HAP-1 (cell line): ENCODE data around the gene NSA2.
"Not testable (repeated sequence)": the region's sequence is repeated elsewhere in the genome, so short reads cannot be mapped to it uniquely, and the experiment has no call there.

Experiments
- DNase-seq, 2 experiments: peaks; one replicate each; pipeline ENCODE4 v3.0.0-alpha.2; 2016 to 2020; ENCODE audit warnings: low spot score in 2 of 2
- H3K27me3 ChIP-seq: fragments of 250-450 bp; sonication (Bioruptor Pico); 2 replicates; pipeline ENCODE4 v1.5.1; 2020; ENCODE audit warnings: low read depth, mild to moderate bottlenecking, moderate library complexity
- H3K36me3 ChIP-seq: fragments of 250-450 bp; sonication (Bioruptor Pico); replicated peaks from 2 replicates; pipeline ENCODE4 v1.5.1; 2020; ENCODE audit warnings: mild to moderate bottlenecking
- H3K4me1 ChIP-seq: fragments of 250-450 bp; sonication (Bioruptor Pico); 2 replicates; pipeline ENCODE4 v1.5.1; 2020; ENCODE audit warnings: mild to moderate bottlenecking
- H3K4me3 ChIP-seq: fragments of 250-450 bp; sonication (Bioruptor Pico); 2 replicates; pipeline ENCODE4 v1.5.1; 2020; ENCODE audit warnings: mild to moderate bottlenecking, moderate library complexity
- H3K9me3 ChIP-seq: fragments of 250-450 bp; sonication (Bioruptor Pico); 2 replicates; pipeline ENCODE4 v1.5.1; 2020; ENCODE audit warnings: mild to moderate bottlenecking, moderate library complexity
- in situ Hi-C: fragments of 300-500 bp; cut with MboI; formaldehyde crosslinking; loops from 3 replicates; pipeline ENCODE4 v1.14.3; 2020; ENCODE audit warnings: low sequenced_read_pairs, inconsistent platforms, mixed read lengths

Gene NSA2

DNA sequence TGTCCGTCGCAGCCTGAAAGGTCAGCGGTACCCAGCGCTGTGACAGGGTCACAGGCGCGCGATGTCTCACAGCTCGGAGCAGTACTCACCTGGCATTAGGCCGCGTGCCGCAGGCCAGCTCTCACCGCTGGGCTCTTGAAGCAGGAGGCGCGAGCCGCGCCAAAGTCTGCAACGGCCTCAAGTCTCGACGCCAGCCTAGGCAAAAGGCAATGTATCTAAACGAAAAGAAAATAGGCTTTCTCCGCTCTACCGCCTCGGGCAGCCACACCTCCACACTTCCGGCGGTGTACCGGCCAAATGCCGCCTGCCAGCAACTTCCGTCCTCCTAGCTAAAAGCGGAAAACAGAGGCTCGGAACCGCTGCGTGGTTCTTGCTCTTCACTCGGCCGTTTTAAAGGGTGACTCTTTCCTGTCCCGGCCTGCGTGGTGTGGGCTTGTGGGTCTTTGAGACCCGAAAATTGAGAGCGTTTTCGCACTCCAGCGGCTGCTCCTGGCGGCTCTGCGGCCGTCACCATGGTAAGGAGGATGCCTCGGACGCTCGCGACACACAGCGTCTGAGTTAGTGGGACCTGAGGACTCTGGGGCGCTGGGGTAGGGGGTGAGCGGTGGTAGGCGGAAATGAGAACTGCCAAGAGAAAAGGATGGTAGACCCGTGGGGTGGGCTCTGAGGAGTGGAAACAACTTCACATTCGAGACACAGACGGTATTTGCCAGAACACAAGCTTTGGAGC lies at the start of gene NSA2, which contains the start of gene GFM2:
Gene NSA2 (plus strand): TSS at position 401 of the 730 bp plus-strand sequence. CDS start 112 bp downstream, at position 513.
Gene GFM2 (minus strand): TSS at position 269 of the 730 bp plus-strand sequence. CDS start 3,375 bp downstream, outside the sequence.
- Histone ChIP-seq H3K4me3 (peak within 1 kb of the TSS; percentile 85), H3K36me3 (peaks cover 44% of the 10 kb centered on the region), H3K27me3 (no peaks in the 10 kb centered on the region), H3K9me3 (no peaks in the 10 kb centered on the region), H3K4me1 (peaks cover 17% of the 10 kb centered on the region)
- in situ Hi-C loops: loop anchor here (10.0 kb wide), 1 partner anchor 148 kb away; no protein-coding TSS in a partner anchor
- DNase-seq: peak; percentile 74 to 93

GRCh38 chr5:74717596-74717995 lies 49.5 kb upstream of the NSA2 start:
- H3K36me3 ChIP-seq: peaks cover 48% of the 10 kb centered on the region
- in situ Hi-C loops: no loop called here

DNA sequence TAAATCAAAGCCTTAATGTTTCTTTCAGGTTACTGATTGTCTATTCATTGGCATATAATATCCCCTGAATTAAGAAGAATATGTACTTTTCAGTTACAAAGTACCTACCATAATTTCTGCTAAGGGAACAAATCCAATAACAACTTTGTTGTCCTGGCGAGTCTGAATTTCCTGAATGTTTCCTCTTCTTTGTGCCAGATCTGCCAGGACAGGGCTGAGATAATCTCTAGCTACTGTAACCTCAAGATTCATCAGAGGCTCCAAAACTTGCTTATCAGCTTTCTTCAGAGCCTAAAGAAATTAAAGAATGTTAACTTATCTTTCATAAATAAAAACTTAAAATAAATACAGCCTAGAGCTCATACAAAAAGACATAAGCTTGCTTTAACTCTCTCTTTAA lies 44.8 kb upstream of the NSA2 start:
- Histone ChIP-seq H3K9me3 (no peaks in the 10 kb centered on the region), H3K27me3 (no peaks in the 10 kb centered on the region), H3K4me3 (no peak overlapping the region), H3K36me3 (peaks cover 40% of the 10 kb centered on the region), H3K4me1 (no peaks in the 10 kb centered on the region)
- in situ Hi-C loops: no loop called here
- no peak for DNase-seq

More at GRCh38 chr5:74717596-74717995, 49.5 kb upstream of the NSA2 start:
- no peak for DNase-seq
- no peaks in the 10 kb centered on the region for H3K27me3 ChIP-seq
- no peaks in the 10 kb centered on the region for H3K4me1 ChIP-seq
- no peak overlapping the region for H3K4me3 ChIP-seq
- H3K9me3 ChIP-seq: no peaks in the 10 kb centered on the region

GRCh38 chr5:74725331-74725730 lies 41.7 kb upstream of the NSA2 start:
- in situ Hi-C loops: no loop called here
- Histone ChIP-seq H3K4me3 (no peak overlapping the region), H3K4me1 (no peaks in the 10 kb centered on the region), H3K36me3 (peaks cover 35% of the 10 kb centered on the region), H3K9me3 (no peaks in the 10 kb centered on the region), H3K27me3 (no peaks in the 10 kb centered on the region)
- no peak for DNase-seq

GRCh38 chr5:74736759-74737158 lies 30.3 kb upstream of the NSA2 start:
- peaks cover 29% of the 10 kb centered on the region for H3K36me3 ChIP-seq
- DNase-seq: no peak
- peaks cover 7% of the 10 kb centered on the region for H3K4me1 ChIP-seq
- H3K9me3 ChIP-seq: no peaks in the 10 kb centered on the region
- H3K4me3 ChIP-seq: no peak overlapping the region
- no peaks in the 10 kb centered on the region for H3K27me3 ChIP-seq
- in situ Hi-C loops: no loop called here

GRCh38 chr5:74738406-74738805 lies 28.6 kb upstream of the NSA2 start:
- H3K4me1 ChIP-seq: peaks cover 7% of the 10 kb centered on the region
- H3K9me3 ChIP-seq: no peaks in the 10 kb centered on the region
- no peaks in the 10 kb centered on the region for H3K27me3 ChIP-seq
- in situ Hi-C loops: no loop called here
- peaks cover 21% of the 10 kb centered on the region for H3K36me3 ChIP-seq
- peak in 1 of 2 experiments; percentile 48 for DNase-seq
- no peak overlapping the region for H3K4me3 ChIP-seq

- H3K4me1 ChIP-seq, H3K27me3 ChIP-seq, H3K4me3 ChIP-seq, H3K9me3 ChIP-seq, DNase-seq, in situ Hi-C loops: not testable (repeated sequence)
- peaks cover 36% of the 10 kb centered on the region for H3K36me3 ChIP-seq
Measured at GRCh38 chr5:74748742-74749141, 18.3 kb upstream of the NSA2 start.

DNA sequence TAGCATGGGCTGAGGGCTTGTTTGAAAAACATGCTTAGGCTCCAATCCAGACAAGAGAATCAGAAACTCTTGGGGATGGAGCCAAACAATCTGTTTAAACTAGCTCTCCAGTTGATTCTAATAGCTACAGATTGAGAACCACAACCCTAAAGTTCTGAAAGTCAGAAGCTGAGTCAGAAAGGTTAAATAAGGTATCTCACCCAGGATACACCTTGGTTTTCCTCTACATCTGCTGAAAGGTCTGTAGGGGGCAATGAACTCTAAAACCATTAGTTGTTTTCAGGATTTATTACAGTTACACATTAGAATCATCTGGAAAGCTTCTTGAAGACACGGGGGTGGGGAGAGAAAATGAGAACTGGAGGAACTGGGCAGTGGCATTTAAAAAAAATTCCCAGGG lies 5.8 kb upstream of the NSA2 start:
- Histone ChIP-seq H3K4me3 (no peak overlapping the region), H3K4me1 (peaks cover 13% of the 10 kb centered on the region), H3K27me3 (no peaks in the 10 kb centered on the region), H3K9me3 (no peaks in the 10 kb centered on the region), H3K36me3 (peaks cover 64% of the 10 kb centered on the region)
- no peak for DNase-seq
- in situ Hi-C loops: loop anchor here (10.0 kb wide), 1 partner anchor 154 kb away; no protein-coding TSS in a partner anchor

GRCh38 chr5:74762599-74762998 lies 4.5 kb upstream of the NSA2 start:
- in situ Hi-C loops: loop anchor here (10.0 kb wide), 1 partner anchor 152 kb away; no protein-coding TSS in a partner anchor
- no peak for DNase-seq
- Histone ChIP-seq H3K27me3 (no peaks in the 10 kb centered on the region), H3K9me3 (no peaks in the 10 kb centered on the region), H3K36me3 (peaks cover 53% of the 10 kb centered on the region), H3K4me3 (no peak overlapping the region), H3K4me1 (peaks cover 13% of the 10 kb centered on the region)

- no peak overlapping the region for H3K4me3 ChIP-seq
- no peak for DNase-seq
- in situ Hi-C loops: loop anchor here (10.0 kb wide), 1 partner anchor 151 kb away; no protein-coding TSS in a partner anchor
- H3K9me3 ChIP-seq: no peaks in the 10 kb centered on the region
- H3K36me3 ChIP-seq: peaks cover 48% of the 10 kb centered on the region
- H3K27me3 ChIP-seq: no peaks in the 10 kb centered on the region
- H3K4me1 ChIP-seq: peaks cover 17% of the 10 kb centered on the region
Measured at GRCh38 chr5:74763504-74763903, 3.5 kb upstream of the NSA2 start.

- H3K9me3 ChIP-seq: no peaks in the 10 kb centered on the region
- peaks cover 17% of the 10 kb centered on the region for H3K4me1 ChIP-seq
- peaks cover 49% of the 10 kb centered on the region for H3K36me3 ChIP-seq
- DNase-seq: peak; percentile 49 to 64
- in situ Hi-C loops: loop anchor here (10.0 kb wide), 1 partner anchor 150 kb away; no protein-coding TSS in a partner anchor
- H3K27me3 ChIP-seq: no peaks in the 10 kb centered on the region
- H3K4me3 ChIP-seq: no peak overlapping the region
Measured at GRCh38 chr5:74765201-74765600, 1.8 kb upstream of the NSA2 start.

DNA sequence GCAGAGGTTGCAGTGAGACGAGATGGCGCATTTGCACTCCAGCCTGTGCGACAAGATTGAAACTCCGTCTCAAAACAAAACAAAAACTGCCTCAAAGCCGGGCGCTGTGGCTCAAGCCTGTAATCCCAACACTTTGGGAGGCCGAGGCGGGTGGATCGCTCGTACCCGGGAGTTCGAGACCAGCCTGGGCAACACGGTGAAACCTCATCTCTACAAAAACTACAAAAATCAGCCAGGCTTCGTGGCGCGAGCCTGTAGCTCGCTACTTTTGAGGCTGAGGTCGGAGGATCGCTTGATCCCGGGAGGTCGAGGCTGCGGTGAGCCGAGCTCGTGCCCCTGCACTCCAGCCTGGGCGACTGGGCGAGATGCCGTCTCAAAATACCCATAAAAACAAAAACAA lies 1.1 kb upstream of the NSA2 start:
- Histone ChIP-seq H3K9me3 (no peaks in the 10 kb centered on the region), H3K4me1 (peaks cover 17% of the 10 kb centered on the region), H3K36me3 (peaks cover 49% of the 10 kb centered on the region), H3K4me3 (peak overlapping the region; percentile 85), H3K27me3 (no peaks in the 10 kb centered on the region)
- DNase-seq: no peak
- in situ Hi-C loops: loop anchor here (10.0 kb wide), 1 partner anchor 149 kb away; no protein-coding TSS in a partner anchor

DNA sequence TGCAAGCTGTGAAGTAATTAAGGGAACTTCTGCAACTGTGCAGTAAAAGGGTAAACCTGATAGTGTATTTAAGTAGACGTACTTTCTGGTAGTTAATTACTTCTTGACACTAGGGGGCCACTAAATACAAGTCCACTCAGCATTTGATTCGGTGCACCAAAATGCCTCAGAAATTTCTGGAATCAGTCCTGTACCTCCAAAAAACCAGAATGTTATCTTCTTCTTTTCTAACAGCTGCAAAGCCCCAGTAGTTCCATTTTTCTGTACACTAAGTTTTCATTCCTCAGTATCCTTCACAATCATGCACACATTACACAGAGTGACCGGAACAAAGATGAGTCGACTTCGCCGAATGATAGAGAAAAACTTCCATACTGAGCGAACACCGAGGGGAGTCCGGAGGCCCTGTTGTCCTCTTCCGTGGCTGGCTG lies 616 bp upstream of the NSA2 start:
- in situ Hi-C loops: loop anchor here (10.0 kb wide), 1 partner anchor 148 kb away; no protein-coding TSS in a partner anchor
- H3K27me3 ChIP-seq: no peaks in the 10 kb centered on the region
- H3K36me3 ChIP-seq: peaks cover 49% of the 10 kb centered on the region

DNA sequence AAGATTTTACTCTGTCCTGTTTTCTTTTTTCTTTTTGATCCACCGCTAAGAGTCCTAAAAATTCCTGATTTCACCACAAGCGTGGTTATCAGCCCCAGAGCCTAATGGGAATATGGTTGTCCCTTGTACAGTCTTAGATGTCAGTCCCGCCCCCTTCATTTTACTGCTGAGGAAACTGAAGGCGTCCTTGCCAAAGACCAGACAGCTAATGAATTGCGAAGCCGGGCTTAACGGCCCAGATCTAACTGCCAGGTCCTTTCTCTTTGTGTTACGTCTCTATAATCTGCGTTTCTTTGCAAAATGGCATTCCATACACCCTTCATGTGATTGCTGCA lies 497 bp downstream of the NSA2 start:
- in situ Hi-C loops: loop anchor here (10.0 kb wide), 1 partner anchor 147 kb away; no protein-coding TSS in a partner anchor
- Histone ChIP-seq H3K36me3 (peaks cover 42% of the 10 kb centered on the region), H3K4me3 (peak overlapping the region; percentile 85), H3K9me3 (no peaks in the 10 kb centered on the region), H3K4me1 (peaks cover 17% of the 10 kb centered on the region), H3K27me3 (no peaks in the 10 kb centered on the region)
- DNase-seq: peak; percentile 40 to 61

More for the DNA sequence above, 616 bp upstream of the NSA2 start:
- Histone ChIP-seq H3K9me3 (no peaks in the 10 kb centered on the region), H3K4me3 (peak overlapping the region; percentile 85), H3K4me1 (peaks cover 17% of the 10 kb centered on the region)
- DNase-seq: peak; percentile 27 to 64
